ENCODE data around the gene TMEM37. TPM values are rescaled to one million over a fixed set of nuclear protein-coding genes. Genes with fewer than 3 reads are reported as not detected.

TMEM37 gene
- total and polyA plus RNA-seq, 9 of the 15 experiments (the other 6 are each of a cell fraction or from before 2014, with no cell fraction given): 0.03 to 0.64 (median 0.31) TPM; not detected in 1

DNA sequence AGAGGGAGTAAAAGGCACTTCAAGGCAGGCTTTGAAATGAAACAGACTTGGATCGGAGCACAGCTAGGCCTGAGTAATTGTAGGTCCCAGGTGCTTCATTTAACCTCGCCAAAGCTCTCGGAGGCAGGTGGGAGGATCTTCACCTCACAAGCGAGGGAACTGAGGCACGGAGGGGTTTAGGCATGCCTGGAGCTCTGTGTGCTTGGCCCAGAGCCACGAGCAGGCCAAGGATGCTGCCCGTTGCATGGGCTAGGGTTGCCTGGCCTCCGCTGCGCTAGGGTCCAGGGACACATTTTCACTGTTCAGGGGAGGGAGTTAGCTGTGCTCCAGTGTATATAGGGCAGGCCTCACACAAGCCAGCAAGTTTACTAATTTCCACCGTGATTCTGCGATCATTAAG is 11.2 kb downstream of the TMEM37 start:
- ATAC-seq (no peak), FAIRE-seq (no peak), DNase-seq (ENCODE audit: extremely low read depth in 1 of 4, low spot score in 3 of 4) (no peak)
- H3K4me1 ChIP-seq (replicated peaks in 1 of 2; ENCODE audit: control insufficient read depth in 2 of 2, insufficient read depth in 2 of 2, low read length in 2 of 2): no peaks in the 10 kb centered on the region
- H4K20me1 ChIP-seq (replicated peaks; ENCODE audit: control insufficient read depth, insufficient read depth, low read length): peaks cover 6% of the 10 kb centered on the region; the same call in 1 of the 2 replicates
- H3K27ac ChIP-seq (ENCODE audit: extremely low read depth, low read depth, low read length): no peak overlapping the region
- no peaks in the 10 kb centered on the region for H3K79me2 ChIP-seq (ENCODE audit: control insufficient read depth, insufficient read depth, low read length)
- no peak overlapping the region for H3K4me2 ChIP-seq (ENCODE audit: insufficient read depth, low read length)
- H3K27me3 ChIP-seq (ENCODE audit: control insufficient read depth in 2 of 2, insufficient read depth in 2 of 2, low read length in 2 of 2): peaks cover 17 to 56% of the 10 kb centered on the region in 2 experiments
- TF ChIP-seq ZNF57 (CRISPR knock-in tag; IDR thresholded peaks at IDR 0.05) (no peak), SMAD4 (CRISPR knock-in tag; conservative IDR thresholded peaks at IDR 0.05) (no peak), SP2 (IDR thresholded peaks at IDR 0.05; ENCODE audit: extremely low read depth, low read depth, low read length, poor library complexity, severe bottlenecking) (no peak), CBX3 (IDR thresholded peaks at IDR 0.05; ENCODE audit: borderline replicate concordance in 1 of 2, low read length in 2 of 2) (no peak), RCOR1 (IDR thresholded peaks at IDR 0.05; ENCODE audit: borderline replicate concordance in 1 of 2, low read depth in 2 of 2, low read length in 2 of 2) (no peak), ZBTB17 (CRISPR knock-in tag; IDR thresholded peaks at IDR 0.05) (no peak), ZNF23 (CRISPR knock-in tag; IDR thresholded peaks at IDR 0.05) (no peak), CHD2 (IDR thresholded peaks at IDR 0.05; ENCODE audit: low read depth, low read length) (no peak), ZNF140 (CRISPR knock-in tag; IDR thresholded peaks at IDR 0.05) (no peak), BRD4 (IDR thresholded peaks at IDR 0.05) (no peak), NFIX (CRISPR knock-in tag; IDR thresholded peaks at IDR 0.05; ENCODE audit: low read depth) (no peak), CTBP1 (IDR thresholded peaks at IDR 0.05; ENCODE audit: borderline replicate concordance) (no peak), ZNF282 (CRISPR knock-in tag; IDR thresholded peaks at IDR 0.05) (no peak), SRSF9 (IDR thresholded peaks at IDR 0.05; ENCODE audit: borderline replicate concordance, low read depth, low read length) (no peak)
- TF ChIP-seq, protein P1, sequence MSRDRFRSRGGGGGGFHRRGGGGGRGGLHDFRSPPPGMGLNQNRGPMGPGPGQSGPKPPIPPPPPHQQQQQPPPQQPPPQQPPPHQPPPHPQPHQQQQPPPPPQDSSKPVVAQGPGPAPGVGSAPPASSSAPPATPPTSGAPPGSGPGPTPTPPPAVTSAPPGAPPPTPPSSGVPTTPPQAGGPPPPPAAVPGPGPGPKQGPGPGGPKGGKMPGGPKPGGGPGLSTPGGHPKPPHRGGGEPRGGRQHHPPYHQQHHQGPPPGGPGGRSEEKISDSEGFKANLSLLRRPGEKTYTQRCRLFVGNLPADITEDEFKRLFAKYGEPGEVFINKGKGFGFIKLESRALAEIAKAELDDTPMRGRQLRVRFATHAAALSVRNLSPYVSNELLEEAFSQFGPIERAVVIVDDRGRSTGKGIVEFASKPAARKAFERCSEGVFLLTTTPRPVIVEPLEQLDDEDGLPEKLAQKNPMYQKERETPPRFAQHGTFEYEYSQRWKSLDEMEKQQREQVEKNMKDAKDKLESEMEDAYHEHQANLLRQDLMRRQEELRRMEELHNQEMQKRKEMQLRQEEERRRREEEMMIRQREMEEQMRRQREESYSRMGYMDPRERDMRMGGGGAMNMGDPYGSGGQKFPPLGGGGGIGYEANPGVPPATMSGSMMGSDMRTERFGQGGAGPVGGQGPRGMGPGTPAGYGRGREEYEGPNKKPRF (IDR thresholded peaks at IDR 0.05; ENCODE audit: low read depth, low read length): no peak
- TF ChIP-seq, protein P2, sequence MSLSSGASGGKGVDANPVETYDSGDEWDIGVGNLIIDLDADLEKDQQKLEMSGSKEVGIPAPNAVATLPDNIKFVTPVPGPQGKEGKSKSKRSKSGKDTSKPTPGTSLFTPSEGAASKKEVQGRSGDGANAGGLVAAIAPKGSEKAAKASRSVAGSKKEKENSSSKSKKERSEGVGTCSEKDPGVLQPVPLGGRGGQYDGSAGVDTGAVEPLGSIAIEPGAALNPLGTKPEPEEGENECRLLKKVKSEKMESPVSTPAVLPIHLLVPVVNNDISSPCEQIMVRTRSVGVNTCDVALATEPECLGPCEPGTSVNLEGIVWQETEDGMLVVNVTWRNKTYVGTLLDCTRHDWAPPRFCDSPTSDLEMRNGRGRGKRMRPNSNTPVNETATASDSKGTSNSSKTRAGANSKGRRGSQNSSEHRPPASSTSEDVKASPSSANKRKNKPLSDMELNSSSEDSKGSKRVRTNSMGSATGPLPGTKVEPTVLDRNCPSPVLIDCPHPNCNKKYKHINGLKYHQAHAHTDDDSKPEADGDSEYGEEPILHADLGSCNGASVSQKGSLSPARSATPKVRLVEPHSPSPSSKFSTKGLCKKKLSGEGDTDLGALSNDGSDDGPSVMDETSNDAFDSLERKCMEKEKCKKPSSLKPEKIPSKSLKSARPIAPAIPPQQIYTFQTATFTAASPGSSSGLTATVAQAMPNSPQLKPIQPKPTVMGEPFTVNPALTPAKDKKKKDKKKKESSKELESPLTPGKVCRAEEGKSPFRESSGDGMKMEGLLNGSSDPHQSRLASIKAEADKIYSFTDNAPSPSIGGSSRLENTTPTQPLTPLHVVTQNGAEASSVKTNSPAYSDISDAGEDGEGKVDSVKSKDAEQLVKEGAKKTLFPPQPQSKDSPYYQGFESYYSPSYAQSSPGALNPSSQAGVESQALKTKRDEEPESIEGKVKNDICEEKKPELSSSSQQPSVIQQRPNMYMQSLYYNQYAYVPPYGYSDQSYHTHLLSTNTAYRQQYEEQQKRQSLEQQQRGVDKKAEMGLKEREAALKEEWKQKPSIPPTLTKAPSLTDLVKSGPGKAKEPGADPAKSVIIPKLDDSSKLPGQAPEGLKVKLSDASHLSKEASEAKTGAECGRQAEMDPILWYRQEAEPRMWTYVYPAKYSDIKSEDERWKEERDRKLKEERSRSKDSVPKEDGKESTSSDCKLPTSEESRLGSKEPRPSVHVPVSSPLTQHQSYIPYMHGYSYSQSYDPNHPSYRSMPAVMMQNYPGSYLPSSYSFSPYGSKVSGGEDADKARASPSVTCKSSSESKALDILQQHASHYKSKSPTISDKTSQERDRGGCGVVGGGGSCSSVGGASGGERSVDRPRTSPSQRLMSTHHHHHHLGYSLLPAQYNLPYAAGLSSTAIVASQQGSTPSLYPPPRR (CRISPR knock-in tag; IDR thresholded peaks at IDR 0.05; ENCODE audit: borderline replicate concordance): no peak
- TF ChIP-seq, protein P3, sequence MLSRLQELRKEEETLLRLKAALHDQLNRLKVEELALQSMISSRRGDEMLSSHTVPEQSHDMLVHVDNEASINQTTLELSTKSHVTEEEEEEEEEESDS (CRISPR knock-in tag; IDR thresholded peaks at IDR 0.05): no peak
- POLR2A ChIA-PET: interaction anchor here (1.3 kb wide), 1 partner anchor 8 kb away, joined by 7 read pairs; no protein-coding TSS in a partner anchor
- H3K9me3 ChIP-seq (replicated peaks; ENCODE audit: control insufficient read depth, insufficient read depth, low read depth, low read length): no peaks in the 10 kb centered on the region
- 22% methylated on average over 10 of the region's 11 CpGs for WGBS (ENCODE audit: insufficient coverage, low coverage, missing lambda C conversion rate)
- no peaks in the 10 kb centered on the region for H3K36me3 ChIP-seq (ENCODE audit: control insufficient read depth, insufficient read depth, low read length)
- no peak overlapping the region for H3K9ac ChIP-seq (ENCODE audit: insufficient read depth in 1 of 2, low read depth in 2 of 2, low read length in 2 of 2)
- no peak overlapping the region for H3K4me3 ChIP-seq
- in situ Hi-C loops (cut with MboI): no loop called here
- intact Hi-C loops (cut with micrococcal nuclease): no loop called here
- CTCF ChIA-PET (ENCODE audit: low intra/inter-chr PET ratio): no interaction called here
- no peaks in the 10 kb centered on the region for H3K9me1 ChIP-seq (ENCODE audit: control insufficient read depth, insufficient read depth, low read length)
- BruUV-seq (replicated peaks): no TSS peak
- no peak overlapping the region for H2AFZ ChIP-seq (ENCODE audit: low read depth, low read length)

All from K562 (cell line).